HG02759 (cell line): Measurements from ENCODE around the gene LEO1.

Source experiments
- ATAC-seq: cut with Tn5 transposase; IDR thresholded peaks from one replicate; pipeline ENCODE4 v1.9.1; 2021; ENCODE audit warnings: mild to moderate bottlenecking, moderate library complexity; ENCODE audit not compliant: unreplicated experiment

The LEO1 gene

GRCh38 chr15:51935466-51936104 lies 36.0 kb downstream of the LEO1 start:
- ATAC-seq, result peak; percentile 93

- no peak for ATAC-seq
Observed at GRCh38 chr15:51932161-51932560, 39.4 kb downstream of the LEO1 start.

DNA sequence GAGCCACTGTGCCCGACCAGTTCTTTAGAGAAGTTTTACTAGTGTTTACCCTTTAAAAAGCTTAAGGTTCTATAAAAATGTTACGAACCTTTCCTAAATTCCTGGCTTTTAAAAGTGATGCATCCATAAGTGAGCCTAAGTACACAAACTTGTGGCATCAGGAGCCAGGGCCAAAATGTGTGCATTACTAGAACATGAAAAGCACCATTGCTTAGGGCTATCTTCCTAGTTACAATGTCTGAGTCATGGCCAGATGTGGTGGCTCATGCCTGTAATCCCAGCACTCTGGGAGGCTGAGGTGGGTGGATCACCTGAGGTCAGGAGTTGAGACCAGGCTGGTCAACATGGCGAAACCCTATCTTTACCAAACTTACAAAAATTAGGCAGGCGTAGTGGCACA lies 39.9 kb downstream of the LEO1 start:
- ATAC-seq, result no peak

- ATAC-seq, result no peak
Observed at GRCh38 chr15:51931016-51931415, 40.6 kb downstream of the LEO1 start.

DNA sequence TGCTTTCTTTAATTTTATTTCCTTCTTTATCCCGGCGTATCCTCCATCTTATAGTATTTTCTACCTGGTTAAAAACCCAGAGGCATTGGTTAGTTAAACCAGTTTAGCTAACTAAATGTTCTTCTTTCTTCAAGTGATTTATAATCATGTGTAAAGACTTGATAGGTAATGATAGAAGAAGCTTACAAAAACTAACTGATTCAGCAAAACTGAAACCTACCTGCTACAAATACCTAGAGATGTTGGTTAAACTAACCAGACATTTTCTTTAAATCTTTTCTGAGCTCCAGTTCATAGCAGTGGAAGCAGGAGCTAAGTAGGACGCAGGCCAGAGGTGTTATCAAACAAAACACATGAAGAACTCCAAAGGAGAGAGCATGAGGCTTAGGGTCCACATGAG lies 44.8 kb downstream of the LEO1 start:
- no peak for ATAC-seq

- ATAC-seq, result no peak
Observed at GRCh38 chr15:51924156-51925068, 47.2 kb downstream of the LEO1 start.

GRCh38 chr15:51917493-51917892 lies 54.1 kb downstream of the LEO1 start:
- ATAC-seq, result no peak

DNA sequence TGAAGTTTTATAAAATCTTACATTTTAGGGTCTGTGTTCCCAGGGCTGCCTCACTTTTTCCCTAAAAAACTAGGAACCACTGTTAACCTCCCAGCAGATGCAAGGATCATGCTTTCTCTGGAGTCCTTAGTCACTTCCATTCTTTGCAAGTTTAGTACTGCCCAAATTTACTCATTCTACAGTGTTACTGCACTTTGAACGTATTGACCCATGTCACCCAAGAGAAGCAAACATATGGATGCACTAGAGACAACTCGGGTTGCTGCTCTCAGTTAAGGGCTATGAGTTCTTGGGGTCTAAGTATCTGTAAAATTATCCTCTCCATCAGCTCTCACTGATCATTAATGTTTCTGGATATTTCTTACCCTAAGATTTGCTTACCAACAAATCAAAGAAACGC lies 59.0 kb downstream of the LEO1 start:
- ATAC-seq, result no peak

DNA sequence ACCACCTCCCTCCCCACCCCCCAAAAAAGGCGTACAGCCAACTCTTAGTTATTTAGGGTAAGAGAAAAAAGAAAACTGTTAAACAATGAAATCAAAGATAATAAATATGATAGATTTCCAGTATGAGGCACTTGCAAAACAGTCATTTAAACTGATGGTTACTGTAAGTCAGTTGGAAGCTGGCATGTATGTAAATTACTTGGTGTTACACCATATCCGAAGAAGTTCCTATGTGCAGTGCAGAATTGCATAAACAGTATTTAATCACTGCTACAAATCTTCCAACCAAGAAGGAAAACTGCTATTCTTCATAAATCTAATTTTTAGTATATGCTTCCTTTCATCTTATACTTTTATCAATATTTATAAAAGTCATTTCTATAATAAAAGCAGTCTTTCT lies 62.0 kb downstream of the LEO1 start:
- ATAC-seq, result no peak

DNA sequence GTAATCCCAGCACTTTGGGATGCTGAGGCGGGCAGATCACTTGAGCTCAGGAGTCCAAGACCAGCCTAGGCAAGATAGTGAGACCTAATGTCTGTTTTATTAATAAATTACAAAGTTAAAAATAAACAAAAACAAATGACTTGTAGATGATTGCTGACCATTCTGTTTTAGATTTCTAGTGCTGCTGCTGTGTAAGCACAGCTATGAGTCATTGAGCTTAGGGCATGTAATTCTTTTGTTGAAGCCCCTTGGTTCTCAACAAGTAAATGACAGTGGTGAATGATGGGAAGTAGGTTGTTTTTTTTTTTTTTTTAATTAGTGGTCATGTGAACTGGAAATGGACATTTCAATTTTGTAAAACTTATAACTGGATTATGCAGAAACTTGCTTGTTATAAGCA lies 63.3 kb downstream of the LEO1 start:
- no peak for ATAC-seq

- no peak for ATAC-seq
Observed at GRCh38 chr15:51907136-51907862, 64.3 kb downstream of the LEO1 start.

DNA sequence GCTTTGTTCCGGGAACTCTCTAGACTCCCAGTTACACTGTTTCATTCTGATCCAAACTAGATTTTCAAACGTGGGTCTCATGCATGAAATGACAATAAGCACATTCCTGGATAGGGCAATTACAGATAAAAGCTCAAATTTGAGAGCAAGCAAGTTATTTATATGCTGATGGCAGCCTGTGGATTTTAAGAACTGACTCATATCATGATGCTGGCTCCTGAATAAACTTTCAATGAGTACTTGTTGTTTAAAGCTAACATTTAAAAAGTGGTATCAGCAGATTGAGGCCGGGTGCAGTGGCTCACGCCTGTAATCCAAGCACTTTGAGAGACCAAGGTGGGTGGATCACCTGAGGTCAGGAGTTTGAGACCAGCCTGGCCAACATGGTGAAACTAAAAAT lies 66.6 kb downstream of the LEO1 start:
- no peak for ATAC-seq

DNA sequence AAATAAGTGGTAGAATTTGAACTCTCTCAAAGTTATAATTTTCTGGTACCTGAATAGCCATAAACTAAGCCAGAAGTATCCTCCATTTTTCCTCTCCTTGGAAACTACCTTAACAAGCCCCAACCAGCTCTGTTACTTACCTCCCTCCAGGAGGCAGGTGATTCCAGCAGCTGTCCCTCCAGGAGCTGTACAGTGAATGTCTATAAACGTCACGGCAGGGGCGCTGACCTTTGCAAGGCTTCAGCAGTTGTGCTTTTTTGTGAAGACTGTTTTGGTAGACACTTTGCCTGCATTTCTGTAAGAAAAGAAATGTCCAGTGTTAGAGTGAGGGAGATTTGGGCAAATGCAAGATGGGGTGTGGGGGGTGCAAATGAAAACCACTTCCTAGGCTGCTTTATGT lies 67.2 kb downstream of the LEO1 start:
- no peak for ATAC-seq

- ATAC-seq, result no peak
Observed at GRCh38 chr15:51889486-51889885, 82.1 kb downstream of the LEO1 start.

- ATAC-seq, result no peak
Observed at GRCh38 chr15:51888593-51889195, 82.9 kb downstream of the LEO1 start.
